Ishikawa (cell line): Measurements from ENCODE around the gene ARHGAP9.

Experiments
- EP300 ChIP-seq: IDR thresholded peaks from 2 replicates; pipeline ENCODE4 v1.6.1; 2012; ENCODE audit warnings: borderline replicate concordance
- MAX ChIP-seq: IDR thresholded peaks from 2 replicates; pipeline ENCODE4 v1.6.1; 2012
- REST ChIP-seq: IDR thresholded peaks from 2 replicates; pipeline ENCODE4 v1.6.1; 2012; ENCODE audit warnings: low read depth, mild to moderate bottlenecking
- TAF1 ChIP-seq: IDR thresholded peaks from 2 replicates; pipeline ENCODE4 v1.6.1; 2012; ENCODE audit warnings: low read depth, mild to moderate bottlenecking
- YY1 ChIP-seq: IDR thresholded peaks from 2 replicates; pipeline ENCODE4 v1.6.1; 2012; ENCODE audit warnings: low read depth

GRCh38 chr12:57497223-57498131 is 17.8 kb upstream of the ARHGAP9 start:
- TF ChIP-seq REST (no peak), EP300 (no peak), TAF1 (no peak), MAX (no peak), YY1 (no peak)
